Psoas muscle (tissue), 8 donors: ENCODE data around the gene PGAM5. TPM values are rescaled to one million over a fixed set of nuclear protein-coding genes. Genes with fewer than 3 reads are reported as not detected.

ENCODE experiments used
- ATAC-seq, 4 donors: fragments of 200-7000 bp; cut with Tn5 transposase; one replicate each; pipeline ENCODE4 v1.9.1; 2020; ENCODE audit warnings: moderate library complexity in 3 of 4, mild to moderate bottlenecking in 2 of 4
- DNase-seq, 2 donors: peaks; one replicate each; pipeline ENCODE4 v3.0.0-alpha.2; 2020
- H3K27ac ChIP-seq: fragments of 200-600 bp; one replicate; pipeline ENCODE4 v1.8.0; 2022
- H3K27me3 ChIP-seq, 3 donors: fragments of 200-600 bp in 1 of 3; one replicate each; pipeline versions ENCODE4 v1.6.1 to v1.8.0; 2013 to 2022; ENCODE audit warnings: low read length in 2 of 3, mild to moderate bottlenecking in 2 of 3, moderate library complexity in 1 of 3; ENCODE audit not compliant: insufficient read depth in 3 of 3
- H3K36me3 ChIP-seq, 2 donors: fragments of 200-600 bp in 1 of 2; one replicate each; pipeline versions ENCODE4 v1.6.1 to v1.8.0; 2013 to 2022; ENCODE audit warnings: low read depth in 1 of 2, mild to moderate bottlenecking in 1 of 2, moderate library complexity in 1 of 2; ENCODE audit not compliant: insufficient read depth in 1 of 2
- H3K4me1 ChIP-seq: fragments of 200-600 bp; one replicate; pipeline ENCODE4 v1.8.0; 2022
- H3K4me3 ChIP-seq: fragments of 200-600 bp; one replicate; pipeline ENCODE4 v1.8.0; 2022; ENCODE audit warnings: mild to moderate bottlenecking
- H3K9me3 ChIP-seq: fragments of 200-600 bp; one replicate; pipeline ENCODE4 v1.8.0; 2022
- WGBS, 3 donors: extraction: QIAGEN DNeasy Blood & Tissue Kit; methylation state at CpG; one replicate each; pipeline versions ENCODE4 v1.1.6 to v1.1.7; 2013; 5-methylcytosine and 5-hydroxymethylcytosine counted together
- intact Hi-C, 2 donors: fragments of 100-400 bp; cut with DNase I; formaldehyde crosslinking; loops; one replicate each; pipeline versions ENCODE4 v1.11.0 to v1.14.2; 2022
- long read RNA-seq, 2 donors: library from polyadenylated mRNA; unstranded; transcript quantifications; one replicate each; pipeline ENCODE4 v2.0.0, GENCODE V29; 2021
- polyA plus RNA-seq, 3 donors: library from polyadenylated mRNA; stranded (reverse); fragments of 200-250 nt; gene quantifications; one replicate each; pipeline ENCODE4 v1.2.3, GENCODE V29; 2013
- total RNA-seq, 4 donors: library from RNA; stranded (reverse); fragmentation: NEBNext Ultra II Directional in 2 of 4; extraction: Animal tissue kit (Norgen Biotek cat#: 25700) in 2 of 4; gene quantifications; one replicate each; pipeline versions ENCODE4 v1.2.1 to v1.2.4, GENCODE V29; 2021 to 2023
- TF ChIP-seq, protein P1 (sequence below): fragments of 200-600 bp; IDR thresholded peaks from one replicate; pipeline ENCODE4 v1.8.0; 2022; ENCODE audit warnings: antibody characterized with exemption
- donor health status: healthy with polysubstance abuse.
- donor health status: DM: no; HTN: no; CAD: no; lungs with moderate emphysema.
- donor health status: Bipolar disorder and iron deficiency.
- donor health status: healthy.
- donor health status: DM: yes; HTN: yes; CAD: no.
- donor health status: DM: no; HTN: no; CAD: no.
- donor health status: DM: no; HTN: no; CAD: no.
- donor health status: DM: yes; HTN: yes; CAD: no.

PGAM5 gene
- 10 to 100 TPM; 35.1 to 62.0 (median 47.6) TPM for total RNA-seq
- polyA plus RNA-seq: 10 to 100 TPM; 25.3 to 52.3 (median 44.6) TPM
- long read RNA-seq, donor 1, transcript PGAM5-203 (6 exons, 2,834 nt): major isoform, 5 of 14 reads
- long read RNA-seq, donor 1, partial matches to known transcripts: 7 of 14 reads
- long read RNA-seq, donor 1, other reads (novel, unspliced or antisense): 1 of 14 reads
- long read RNA-seq, donor 2, transcript PGAM5-203 (6 exons, 2,834 nt): major isoform, 13 of 35 reads
- long read RNA-seq, donor 2, partial matches to known transcripts: 4 of 35 reads
- long read RNA-seq, donor 2, other reads (novel, unspliced or antisense): 17 of 35 reads

DNA sequence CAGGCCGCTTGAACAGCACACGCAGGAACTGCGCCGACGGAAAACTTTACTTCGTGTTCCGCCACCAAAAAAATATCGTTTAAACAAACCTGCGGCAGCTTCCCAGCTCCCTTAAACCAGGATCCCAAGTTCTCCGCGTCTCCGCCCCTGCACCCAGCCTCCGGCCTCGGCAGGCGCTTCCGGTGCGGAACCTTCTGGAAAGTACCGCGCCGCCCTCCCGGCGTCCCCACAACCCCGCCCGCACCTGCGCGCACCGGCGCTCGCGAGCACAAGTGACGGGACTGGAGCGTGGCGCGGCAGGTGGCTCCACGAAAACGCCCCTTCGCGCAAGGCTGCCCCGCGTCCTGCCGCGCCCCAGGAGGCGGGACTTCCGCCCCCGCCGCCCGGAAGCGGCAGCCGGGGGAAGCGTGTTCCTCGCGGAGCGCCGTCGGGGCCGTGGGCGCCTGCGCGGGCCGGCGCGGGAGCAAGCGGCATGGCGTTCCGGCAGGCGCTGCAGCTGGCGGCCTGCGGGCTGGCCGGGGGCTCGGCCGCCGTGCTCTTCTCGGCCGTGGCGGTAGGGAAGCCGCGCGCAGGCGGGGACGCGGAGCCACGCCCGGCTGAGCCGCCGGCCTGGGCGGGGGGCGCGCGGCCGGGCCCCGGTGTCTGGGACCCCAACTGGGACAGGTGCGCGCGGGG is at the start of gene PGAM5:
Gene PGAM5, plus strand, starts transcription at position 438 of the 675 bp plus-strand sequence. Its CDS starts 35 bp downstream, at position 473.
- Histone ChIP-seq H3K27ac (peak within 1 kb of the TSS; percentile 93), H3K4me3 (peak within 1 kb of the TSS; percentile 93), H3K9me3 (no peaks in the 10 kb centered on the region), H3K36me3 (peaks cover 4 to 18% of the 10 kb centered on the region in 2 donors), H3K4me1 (peaks cover 11% of the 10 kb centered on the region), H3K27me3 (no peaks in the 10 kb centered on the region)
- ATAC-seq (peak; percentile 95 to 96 (median 96)), DNase-seq (peak; percentile 85 to 92)
- TF ChIP-seq, protein P1, sequence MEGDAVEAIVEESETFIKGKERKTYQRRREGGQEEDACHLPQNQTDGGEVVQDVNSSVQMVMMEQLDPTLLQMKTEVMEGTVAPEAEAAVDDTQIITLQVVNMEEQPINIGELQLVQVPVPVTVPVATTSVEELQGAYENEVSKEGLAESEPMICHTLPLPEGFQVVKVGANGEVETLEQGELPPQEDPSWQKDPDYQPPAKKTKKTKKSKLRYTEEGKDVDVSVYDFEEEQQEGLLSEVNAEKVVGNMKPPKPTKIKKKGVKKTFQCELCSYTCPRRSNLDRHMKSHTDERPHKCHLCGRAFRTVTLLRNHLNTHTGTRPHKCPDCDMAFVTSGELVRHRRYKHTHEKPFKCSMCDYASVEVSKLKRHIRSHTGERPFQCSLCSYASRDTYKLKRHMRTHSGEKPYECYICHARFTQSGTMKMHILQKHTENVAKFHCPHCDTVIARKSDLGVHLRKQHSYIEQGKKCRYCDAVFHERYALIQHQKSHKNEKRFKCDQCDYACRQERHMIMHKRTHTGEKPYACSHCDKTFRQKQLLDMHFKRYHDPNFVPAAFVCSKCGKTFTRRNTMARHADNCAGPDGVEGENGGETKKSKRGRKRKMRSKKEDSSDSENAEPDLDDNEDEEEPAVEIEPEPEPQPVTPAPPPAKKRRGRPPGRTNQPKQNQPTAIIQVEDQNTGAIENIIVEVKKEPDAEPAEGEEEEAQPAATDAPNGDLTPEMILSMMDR: no peak
- WGBS, 3 donors: 0 to 1% (median 1%) methylated on average over 60 to 94 of the region's 94 CpGs
- intact Hi-C loops: no loop called here

DNA sequence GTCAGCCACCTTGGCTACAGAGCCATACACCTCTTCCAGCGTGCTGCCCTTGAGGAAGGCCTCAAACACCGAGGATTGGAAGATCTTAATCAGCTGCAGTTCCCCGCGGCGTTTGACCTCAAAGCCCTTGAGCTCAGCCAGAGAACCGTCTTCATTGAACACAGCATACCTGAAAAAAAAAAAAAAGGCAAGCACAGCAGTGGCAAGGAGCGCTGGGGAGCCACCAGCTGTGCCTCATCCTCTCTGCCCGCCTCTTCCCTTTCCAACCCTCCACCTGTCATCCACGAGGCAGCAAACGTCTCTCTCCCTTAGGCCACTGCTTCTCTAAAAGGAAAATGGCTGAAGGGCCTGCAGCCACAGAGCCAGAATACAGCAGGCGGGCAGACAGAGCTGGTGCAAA is 49.6 kb upstream of the PGAM5 start:
- intact Hi-C loops: no loop called here
- no peak for ATAC-seq
- 82 to 85% (median 85%) methylated on average over 11 of the region's 11 CpGs for WGBS, 3 donors
- Histone ChIP-seq H3K27ac (no peak overlapping the region), H3K4me1 (no peaks in the 10 kb centered on the region), H3K9me3 (no peaks in the 10 kb centered on the region), H3K27me3 (no peaks in the 10 kb centered on the region), H3K36me3 (peaks cover 8 to 100% of the 10 kb centered on the region in 2 donors), H3K4me3 (no peak overlapping the region)
- TF ChIP-seq, protein P1: no peak
- DNase-seq: no peak

DNA sequence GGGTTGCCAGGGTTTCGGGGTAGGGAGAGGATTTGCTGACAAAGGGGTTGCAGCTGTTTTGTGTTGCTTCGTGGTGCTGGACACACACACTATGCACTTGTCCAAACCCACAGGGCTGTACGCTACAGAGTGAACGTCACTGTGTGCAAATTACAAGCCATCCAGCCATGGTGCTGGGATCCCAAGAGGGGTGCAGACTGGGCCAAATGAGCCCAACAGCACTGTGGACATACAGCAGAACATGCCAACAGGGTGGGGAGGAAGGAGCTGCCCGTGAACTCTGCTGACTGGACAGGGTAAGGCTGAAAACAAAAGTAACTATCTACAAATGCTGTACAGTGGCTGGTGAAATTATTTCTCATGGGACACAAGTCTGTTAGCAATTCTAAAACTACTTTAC is 48.7 kb upstream of the PGAM5 start:
- ATAC-seq (no peak), DNase-seq (no peak)
- Histone ChIP-seq H3K36me3 (peaks cover 2 to 100% of the 10 kb centered on the region in 2 donors), H3K4me1 (no peaks in the 10 kb centered on the region), H3K9me3 (no peaks in the 10 kb centered on the region), H3K27ac (no peak overlapping the region), H3K27me3 (no peaks in the 10 kb centered on the region), H3K4me3 (no peak overlapping the region)
- TF ChIP-seq, protein P1: no peak
- intact Hi-C loops: no loop called here
- 70 to 81% (median 76%) methylated on average over 5 of the region's 5 CpGs for WGBS, 3 donors

DNA sequence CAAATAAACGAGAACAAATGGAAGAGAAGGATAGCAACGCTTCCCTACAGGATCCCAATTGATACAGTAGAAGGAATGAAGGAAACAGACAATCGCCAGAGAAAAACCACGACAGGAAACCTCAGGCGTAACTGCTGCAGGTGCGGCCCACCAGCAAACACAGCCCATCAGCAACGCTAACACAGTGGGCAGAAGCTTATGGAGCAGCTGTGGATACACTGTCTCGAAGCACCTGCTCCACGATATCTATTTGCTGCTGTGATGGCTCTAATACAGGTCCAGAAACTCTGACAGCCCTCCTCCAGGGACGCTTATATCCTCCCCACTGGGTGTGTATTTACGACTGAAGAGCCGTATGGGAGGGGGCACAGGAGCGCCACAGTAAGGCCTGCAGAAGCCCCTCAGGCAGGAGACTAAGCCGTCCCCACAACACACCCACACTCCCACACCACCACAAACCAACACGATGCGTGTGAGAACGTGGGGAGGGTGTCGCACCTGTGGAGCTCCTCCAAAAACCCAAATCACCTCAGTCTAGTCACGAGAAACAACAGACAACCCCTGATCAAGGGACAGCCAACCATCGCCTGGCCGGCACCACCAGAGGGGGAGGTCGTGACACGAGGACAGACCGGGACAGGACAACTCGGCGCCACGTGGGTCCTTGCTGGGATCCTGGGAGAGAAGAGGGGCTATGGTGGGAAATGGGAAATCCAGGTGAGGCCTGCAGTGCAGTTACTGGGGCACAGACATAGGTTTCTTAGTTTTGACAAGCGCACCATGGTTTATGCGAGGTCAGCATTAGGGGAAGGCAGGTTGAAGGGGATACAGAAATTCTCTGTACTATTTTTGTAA is 47.5 kb upstream of the PGAM5 start:
- Histone ChIP-seq H3K4me3 (no peak overlapping the region), H3K36me3 (peaks cover 0 to 100% of the 10 kb centered on the region in 2 donors), H3K9me3 (no peaks in the 10 kb centered on the region), H3K27ac (no peak overlapping the region), H3K27me3 (no peaks in the 10 kb centered on the region), H3K4me1 (no peaks in the 10 kb centered on the region)
- WGBS, 3 donors: 88 to 90% (median 89%) methylated on average over 29 of the region's 29 CpGs
- ATAC-seq (no peak), DNase-seq (no peak)
- intact Hi-C loops: no loop called here
- TF ChIP-seq, protein P1: no peak
